HepG2 (cell line): ENCODE results near the gene MAGI1. TPM values are rescaled to one million over a fixed set of nuclear protein-coding genes. Genes with fewer than 3 reads are reported as not detected.
A peak's percentile ranks its signal among the peaks of the same experiment; 100 is the strongest.

Experiments used
- FOXO1 ChIP-seq: sonication (generic); formaldehyde crosslinking; IDR thresholded peaks from 2 replicates; pipeline ENCODE4 v1.4.0; 2020; ENCODE audit warnings: missing genetic modification reagents
- HOXA3 ChIP-seq: sonication (generic); formaldehyde crosslinking; IDR thresholded peaks from 2 replicates; pipeline ENCODE4 v1.5.0; 2020; ENCODE audit warnings: missing genetic modification reagents
- IKZF1 ChIP-seq: fragments of 450-650 bp; IDR thresholded peaks from 2 replicates; pipeline ENCODE4 v1.7.1; 2016
- NAIF1 ChIP-seq: sonication (generic); formaldehyde crosslinking; IDR thresholded peaks from 2 replicates; pipeline ENCODE4 v1.5.0; 2020; ENCODE audit warnings: mild to moderate bottlenecking, missing genetic modification reagents, borderline replicate concordance
- NFIB ChIP-seq: sonication (generic); formaldehyde crosslinking; IDR thresholded peaks from 2 replicates; pipeline ENCODE4 v1.9.0; 2021; ENCODE audit warnings: missing genetic modification reagents, mild to moderate bottlenecking, borderline replicate concordance
- ONECUT2 ChIP-seq: sonication (generic); formaldehyde crosslinking; IDR thresholded peaks from 2 replicates; pipeline ENCODE4 v1.4.0; 2020; ENCODE audit warnings: missing genetic modification reagents
- PCBP2 ChIP-seq: fragments of 200-400 bp; formaldehyde crosslinking; optimal IDR thresholded peaks from 2 replicates; pipeline ENCODE3; 2018; ENCODE audit warnings: low read length, low read depth; ENCODE audit not compliant: poor library complexity, severe bottlenecking
- STAG1 ChIP-seq: sonication (generic); formaldehyde crosslinking; IDR thresholded peaks from 2 replicates; pipeline ENCODE4 v1.4.0; 2020; ENCODE audit warnings: missing genetic modification reagents
- TBL1XR1 ChIP-seq: fragments of 150-350 bp; IDR thresholded peaks from 2 replicates; pipeline ENCODE4 v1.6.1; 2014; ENCODE audit warnings: borderline replicate concordance, low read length; ENCODE audit not compliant: partially characterized antibody
- ZNF12 ChIP-seq: sonication (generic); formaldehyde crosslinking; IDR thresholded peaks from 2 replicates; pipeline ENCODE4 v1.5.0; 2020; ENCODE audit warnings: missing genetic modification reagents
- ZNF160 ChIP-seq: sonication (generic); formaldehyde crosslinking; IDR thresholded peaks from 2 replicates; pipeline ENCODE4 v1.8.0; 2022; ENCODE audit warnings: mild to moderate bottlenecking, inconsistent platforms, missing genetic modification reagents
- ZNF446 ChIP-seq: sonication (generic); formaldehyde crosslinking; IDR thresholded peaks from 2 replicates; pipeline ENCODE4 v1.5.0; 2020; ENCODE audit warnings: mild to moderate bottlenecking, missing genetic modification reagents
- ZSCAN31 ChIP-seq: sonication (generic); formaldehyde crosslinking; IDR thresholded peaks from 2 replicates; pipeline ENCODE4 v1.5.0; 2020; ENCODE audit warnings: low read depth, mild to moderate bottlenecking, missing genetic modification reagents
- polyA plus RNA-seq, 8 experiments: library from polyadenylated mRNA; depleted of rRNA in 3 of 8; stranded (reverse) in 7 of 8; unstranded in 1 of 8; fragments of >200 nt; fragmentation: Illumina TruSeq in 4 of 8; extraction: Trizol in 4 of 8; gene quantifications; 2 replicates each; pipeline versions ENCODE4 v1.2.1 to v1.2.3, GENCODE V29; 2011 to 2016; ENCODE audit warnings: low read depth in 4 of 8, missing spikeins in 1 of 8, mixed read lengths in 1 of 8; ENCODE audit not compliant: insufficient read depth in 1 of 8
- total RNA-seq, 5 experiments: library from RNA; depleted of rRNA; stranded (reverse); fragments of >200 nt; fragmentation: Illumina TruSeq; extraction: Trizol; gene quantifications; 2 replicates each; pipeline ENCODE4 v1.2.3, GENCODE V29; 2016; ENCODE audit warnings: low read depth in 1 of 5
- TF ChIP-seq, protein P1 (sequence below): sonication (generic); formaldehyde crosslinking; IDR thresholded peaks from 2 replicates; pipeline ENCODE4; 2020; ENCODE audit warnings: missing genetic modification reagents, mild to moderate bottlenecking, borderline replicate concordance
- TF ChIP-seq, protein P2 (sequence below): sonication (generic); formaldehyde crosslinking; IDR thresholded peaks from 2 replicates; pipeline ENCODE4 v1.5.0; 2020; ENCODE audit warnings: mild to moderate bottlenecking, missing genetic modification reagents, moderate library complexity
- TF ChIP-seq, protein P3 (sequence below): IDR thresholded peaks from 2 replicates; pipeline ENCODE4 v1.6.1; 2012; ENCODE audit warnings: low read depth, low read length, improper control_type of control experiment
- TF ChIP-seq, protein P4 (sequence below): sonication (generic); formaldehyde crosslinking; IDR thresholded peaks from 2 replicates; pipeline ENCODE4 v1.8.0; 2023; ENCODE audit warnings: mild to moderate bottlenecking, missing genetic modification reagents

Gene MAGI1
- total and polyA plus RNA-seq, 2 of the 13 experiments (the other 11 are each of a cell fraction or from before 2014, with no cell fraction given) = 22.2 to 26.0 TPM

DNA sequence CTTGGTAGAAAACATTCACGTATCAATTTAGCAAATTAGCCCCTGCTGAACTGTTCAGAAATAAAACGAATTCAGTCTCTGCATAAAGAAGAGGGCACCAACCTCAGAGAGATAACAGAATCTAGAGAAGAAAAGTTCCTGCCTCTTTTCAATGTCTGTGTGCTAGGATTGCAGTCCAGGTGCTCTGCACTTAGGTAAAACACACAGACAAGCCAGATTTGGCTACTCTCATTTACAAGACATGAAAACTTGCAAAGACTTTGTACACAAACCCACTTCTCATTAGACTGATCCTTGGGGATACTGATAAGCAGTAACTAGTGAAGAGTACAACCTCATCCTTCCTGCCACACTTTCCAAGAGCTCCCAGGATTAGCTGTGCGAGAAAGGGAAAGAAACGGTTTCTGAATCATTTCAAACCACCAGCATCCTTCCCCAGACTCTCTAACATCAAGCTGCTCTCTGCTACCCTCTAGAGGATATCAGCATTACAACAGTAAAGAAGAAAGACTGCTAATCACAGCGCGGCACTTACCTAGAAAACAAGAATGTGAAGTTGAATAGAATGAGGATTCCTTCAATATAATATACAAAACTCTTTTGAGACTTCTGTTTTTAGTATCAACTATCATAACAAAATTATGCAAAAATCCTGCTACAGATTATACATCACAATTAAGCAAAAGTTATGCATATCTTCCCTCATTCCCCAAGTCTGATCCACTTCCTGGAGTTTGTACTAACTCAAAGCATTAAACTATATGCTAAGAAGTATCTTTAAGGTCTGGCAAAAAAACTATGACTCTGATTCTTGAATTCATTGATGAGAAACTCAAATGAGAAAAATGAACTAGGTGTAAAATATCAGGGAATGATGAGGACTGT is 306.4 kb downstream of the MAGI1 start (continued):
- no peak for TF ChIP-seq PCBP2
- TF ChIP-seq, protein P1, sequence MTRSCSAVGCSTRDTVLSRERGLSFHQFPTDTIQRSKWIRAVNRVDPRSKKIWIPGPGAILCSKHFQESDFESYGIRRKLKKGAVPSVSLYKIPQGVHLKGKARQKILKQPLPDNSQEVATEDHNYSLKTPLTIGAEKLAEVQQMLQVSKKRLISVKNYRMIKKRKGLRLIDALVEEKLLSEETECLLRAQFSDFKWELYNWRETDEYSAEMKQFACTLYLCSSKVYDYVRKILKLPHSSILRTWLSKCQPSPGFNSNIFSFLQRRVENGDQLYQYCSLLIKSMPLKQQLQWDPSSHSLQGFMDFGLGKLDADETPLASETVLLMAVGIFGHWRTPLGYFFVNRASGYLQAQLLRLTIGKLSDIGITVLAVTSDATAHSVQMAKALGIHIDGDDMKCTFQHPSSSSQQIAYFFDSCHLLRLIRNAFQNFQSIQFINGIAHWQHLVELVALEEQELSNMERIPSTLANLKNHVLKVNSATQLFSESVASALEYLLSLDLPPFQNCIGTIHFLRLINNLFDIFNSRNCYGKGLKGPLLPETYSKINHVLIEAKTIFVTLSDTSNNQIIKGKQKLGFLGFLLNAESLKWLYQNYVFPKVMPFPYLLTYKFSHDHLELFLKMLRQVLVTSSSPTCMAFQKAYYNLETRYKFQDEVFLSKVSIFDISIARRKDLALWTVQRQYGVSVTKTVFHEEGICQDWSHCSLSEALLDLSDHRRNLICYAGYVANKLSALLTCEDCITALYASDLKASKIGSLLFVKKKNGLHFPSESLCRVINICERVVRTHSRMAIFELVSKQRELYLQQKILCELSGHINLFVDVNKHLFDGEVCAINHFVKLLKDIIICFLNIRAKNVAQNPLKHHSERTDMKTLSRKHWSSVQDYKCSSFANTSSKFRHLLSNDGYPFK (CRISPR knock-in tag) = no peak
- TF ChIP-seq, protein P2, sequence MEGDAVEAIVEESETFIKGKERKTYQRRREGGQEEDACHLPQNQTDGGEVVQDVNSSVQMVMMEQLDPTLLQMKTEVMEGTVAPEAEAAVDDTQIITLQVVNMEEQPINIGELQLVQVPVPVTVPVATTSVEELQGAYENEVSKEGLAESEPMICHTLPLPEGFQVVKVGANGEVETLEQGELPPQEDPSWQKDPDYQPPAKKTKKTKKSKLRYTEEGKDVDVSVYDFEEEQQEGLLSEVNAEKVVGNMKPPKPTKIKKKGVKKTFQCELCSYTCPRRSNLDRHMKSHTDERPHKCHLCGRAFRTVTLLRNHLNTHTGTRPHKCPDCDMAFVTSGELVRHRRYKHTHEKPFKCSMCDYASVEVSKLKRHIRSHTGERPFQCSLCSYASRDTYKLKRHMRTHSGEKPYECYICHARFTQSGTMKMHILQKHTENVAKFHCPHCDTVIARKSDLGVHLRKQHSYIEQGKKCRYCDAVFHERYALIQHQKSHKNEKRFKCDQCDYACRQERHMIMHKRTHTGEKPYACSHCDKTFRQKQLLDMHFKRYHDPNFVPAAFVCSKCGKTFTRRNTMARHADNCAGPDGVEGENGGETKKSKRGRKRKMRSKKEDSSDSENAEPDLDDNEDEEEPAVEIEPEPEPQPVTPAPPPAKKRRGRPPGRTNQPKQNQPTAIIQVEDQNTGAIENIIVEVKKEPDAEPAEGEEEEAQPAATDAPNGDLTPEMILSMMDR (CRISPR knock-in tag) = peak; percentile 79
- no peak for TF ChIP-seq IKZF1
- TF ChIP-seq ONECUT2 = no peak
- peak; percentile 79 for TF ChIP-seq STAG1
- TF ChIP-seq ZNF160 (CRISPR knock-in tag) = no peak
- TF ChIP-seq, protein P3, sequence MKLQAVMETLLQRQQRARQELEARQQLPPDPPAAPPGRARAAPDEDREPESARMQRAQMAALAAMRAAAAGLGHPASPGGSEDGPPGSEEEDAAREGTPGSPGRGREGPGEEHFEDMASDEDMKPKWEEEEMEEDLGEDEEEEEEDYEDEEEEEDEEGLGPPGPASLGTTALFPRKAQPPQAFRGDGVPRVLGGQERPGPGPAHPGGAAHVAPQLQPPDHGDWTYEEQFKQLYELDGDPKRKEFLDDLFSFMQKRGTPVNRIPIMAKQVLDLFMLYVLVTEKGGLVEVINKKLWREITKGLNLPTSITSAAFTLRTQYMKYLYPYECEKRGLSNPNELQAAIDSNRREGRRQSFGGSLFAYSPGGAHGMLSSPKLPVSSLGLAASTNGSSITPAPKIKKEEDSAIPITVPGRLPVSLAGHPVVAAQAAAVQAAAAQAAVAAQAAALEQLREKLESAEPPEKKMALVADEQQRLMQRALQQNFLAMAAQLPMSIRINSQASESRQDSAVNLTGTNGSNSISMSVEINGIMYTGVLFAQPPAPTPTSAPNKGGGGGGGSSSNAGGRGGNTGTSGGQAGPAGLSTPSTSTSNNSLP = 0 out of 2 replicates have a peak, but pooled peaks have one; percentile 25
- TF ChIP-seq ZNF12 (CRISPR knock-in tag) = no peak
- TF ChIP-seq ZNF446 (CRISPR knock-in tag) = no peak
- TF ChIP-seq ZSCAN31 (CRISPR knock-in tag) = no peak
- TF ChIP-seq TBL1XR1 = no peak
- TF ChIP-seq NAIF1 (CRISPR knock-in tag) = no peak
- no peak for TF ChIP-seq HOXA3 (CRISPR knock-in tag)
- no peak for TF ChIP-seq FOXO1
- TF ChIP-seq NFIB = no peak
- TF ChIP-seq, protein P4, sequence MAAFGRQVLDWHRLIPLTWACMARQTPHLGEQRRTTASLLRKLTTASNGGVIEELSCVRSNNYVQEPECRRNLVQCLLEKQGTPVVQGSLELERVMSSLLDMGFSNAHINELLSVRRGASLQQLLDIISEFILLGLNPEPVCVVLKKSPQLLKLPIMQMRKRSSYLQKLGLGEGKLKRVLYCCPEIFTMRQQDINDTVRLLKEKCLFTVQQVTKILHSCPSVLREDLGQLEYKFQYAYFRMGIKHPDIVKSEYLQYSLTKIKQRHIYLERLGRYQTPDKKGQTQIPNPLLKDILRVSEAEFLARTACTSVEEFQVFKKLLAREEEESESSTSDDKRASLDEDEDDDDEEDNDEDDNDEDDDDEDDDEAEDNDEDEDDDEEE (CRISPR knock-in tag) = no peak
